Glutamatergic neuron (in vitro differentiated cells): ENCODE data around the gene CA4. TPM values are rescaled to one million over a fixed set of nuclear protein-coding genes. Genes with fewer than 3 reads are reported as not detected.

ENCODE experiments used
- DNase-seq: peaks from one replicate; pipeline ENCODE4 v3.0.0; 2022
- H3K27ac Mint-ChIP-seq: one replicate; pipeline ENCODE4 v1.8.0; 2020; ENCODE audit warnings: mild to moderate bottlenecking, mixed read lengths, inconsistent platforms; ENCODE audit not compliant: unreplicated experiment
- H3K27me3 Mint-ChIP-seq: one replicate; pipeline ENCODE4 v1.8.0; 2020; ENCODE audit warnings: mild to moderate bottlenecking, moderate library complexity, mixed read lengths, inconsistent platforms; ENCODE audit not compliant: unreplicated experiment
- H3K36me3 Mint-ChIP-seq: one replicate; pipeline ENCODE4 v1.8.0; 2020; ENCODE audit warnings: mild to moderate bottlenecking, mixed read lengths, inconsistent platforms; ENCODE audit not compliant: unreplicated experiment
- H3K4me1 Mint-ChIP-seq: one replicate; pipeline ENCODE4 v1.8.0; 2020; ENCODE audit warnings: mild to moderate bottlenecking, low read depth, mixed read lengths, inconsistent platforms; ENCODE audit not compliant: unreplicated experiment
- H3K4me3 Mint-ChIP-seq: one replicate; pipeline ENCODE4 v1.8.0; 2020; ENCODE audit warnings: mild to moderate bottlenecking, mixed read lengths, inconsistent platforms; ENCODE audit not compliant: unreplicated experiment
- H3K9me3 Mint-ChIP-seq: one replicate; pipeline ENCODE4 v1.8.0; 2020; ENCODE audit warnings: mild to moderate bottlenecking, moderate library complexity, mixed read lengths, inconsistent platforms; ENCODE audit not compliant: unreplicated experiment
- total RNA-seq: library from RNA; stranded (reverse); fragmentation: NEBNext Ultra II Directional; extraction: Animal tissue kit (Norgen Biotek cat#: 25700); gene quantifications from one replicate; pipeline ENCODE4 v1.2.1, GENCODE V29; 2021; ENCODE audit not compliant: unreplicated experiment
- TF ChIP-seq, protein P1 (sequence below): fragments of 200-600 bp; sonication (generic); IDR thresholded peaks from one replicate; pipeline ENCODE4 v1.5.0; 2021; ENCODE audit not compliant: partially characterized antibody, unreplicated experiment

Gene CA4
- total RNA-seq, 1 donor from 2014 or later: 0.98 TPM

DNA sequence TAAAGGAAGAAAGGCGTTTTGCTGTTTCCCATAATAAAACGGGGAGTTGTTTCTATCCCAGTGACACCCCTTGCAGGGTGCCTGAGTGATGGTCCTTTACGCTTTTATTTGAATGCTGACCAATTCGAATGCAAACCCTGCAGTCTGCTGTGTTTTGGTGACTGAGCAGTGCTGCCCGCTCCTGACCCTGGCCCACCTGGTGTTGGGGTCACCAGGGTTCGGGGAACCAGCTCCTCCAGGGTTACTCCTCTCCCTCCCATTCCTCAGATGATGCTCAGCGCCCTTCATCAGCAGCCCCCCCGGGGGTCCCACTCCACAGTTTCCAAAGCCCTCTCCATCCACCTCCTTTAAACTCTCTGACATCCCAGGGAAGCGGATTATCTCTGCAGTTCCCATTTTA lies 6.0 kb downstream of the CA4 start:
- H3K4me1 Mint-ChIP-seq: peaks cover 25% of the 10 kb centered on the region

DNA sequence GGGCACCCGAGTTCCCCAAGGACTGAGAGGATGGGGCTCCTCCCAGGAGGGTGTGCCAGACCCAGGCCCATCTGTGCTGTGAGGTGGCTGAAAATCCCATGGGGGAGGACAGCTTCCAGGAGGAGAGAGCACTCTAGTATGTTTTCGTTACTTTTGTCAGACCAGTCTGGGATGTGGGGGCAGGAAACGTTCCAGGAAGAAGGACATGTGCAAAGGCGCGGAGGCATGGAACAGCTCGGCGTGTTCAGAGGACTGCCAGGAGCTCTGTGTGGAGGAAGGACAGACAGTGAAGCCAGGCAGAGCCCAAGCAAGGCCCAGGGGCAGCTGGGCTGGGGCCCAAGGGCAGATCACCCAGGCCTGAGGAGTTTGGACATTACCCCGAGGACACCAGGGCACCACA lies 7.0 kb downstream of the CA4 start:
- TF ChIP-seq, protein P1, sequence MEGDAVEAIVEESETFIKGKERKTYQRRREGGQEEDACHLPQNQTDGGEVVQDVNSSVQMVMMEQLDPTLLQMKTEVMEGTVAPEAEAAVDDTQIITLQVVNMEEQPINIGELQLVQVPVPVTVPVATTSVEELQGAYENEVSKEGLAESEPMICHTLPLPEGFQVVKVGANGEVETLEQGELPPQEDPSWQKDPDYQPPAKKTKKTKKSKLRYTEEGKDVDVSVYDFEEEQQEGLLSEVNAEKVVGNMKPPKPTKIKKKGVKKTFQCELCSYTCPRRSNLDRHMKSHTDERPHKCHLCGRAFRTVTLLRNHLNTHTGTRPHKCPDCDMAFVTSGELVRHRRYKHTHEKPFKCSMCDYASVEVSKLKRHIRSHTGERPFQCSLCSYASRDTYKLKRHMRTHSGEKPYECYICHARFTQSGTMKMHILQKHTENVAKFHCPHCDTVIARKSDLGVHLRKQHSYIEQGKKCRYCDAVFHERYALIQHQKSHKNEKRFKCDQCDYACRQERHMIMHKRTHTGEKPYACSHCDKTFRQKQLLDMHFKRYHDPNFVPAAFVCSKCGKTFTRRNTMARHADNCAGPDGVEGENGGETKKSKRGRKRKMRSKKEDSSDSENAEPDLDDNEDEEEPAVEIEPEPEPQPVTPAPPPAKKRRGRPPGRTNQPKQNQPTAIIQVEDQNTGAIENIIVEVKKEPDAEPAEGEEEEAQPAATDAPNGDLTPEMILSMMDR: no peak
- DNase-seq: no peak
- H3K4me3 Mint-ChIP-seq: no peak overlapping the region
- peak overlapping the region; percentile 3 for H3K27ac Mint-ChIP-seq
- peaks cover 30% of the 10 kb centered on the region for H3K4me1 Mint-ChIP-seq
- peaks cover 12% of the 10 kb centered on the region for H3K27me3 Mint-ChIP-seq
- peaks cover 3% of the 10 kb centered on the region for H3K36me3 Mint-ChIP-seq
- peaks cover 6% of the 10 kb centered on the region for H3K9me3 Mint-ChIP-seq

More for the DNA sequence above, 6.0 kb downstream of the CA4 start:
- Mint-ChIP-seq H3K27ac (peak overlapping the region; percentile 18), H3K4me3 (peak overlapping the region; percentile 72), H3K9me3 (peaks cover 5% of the 10 kb centered on the region), H3K27me3 (peaks cover 18% of the 10 kb centered on the region), H3K36me3 (peaks cover 3% of the 10 kb centered on the region)
- DNase-seq: no peak
- TF ChIP-seq, protein P1: no peak

DNA sequence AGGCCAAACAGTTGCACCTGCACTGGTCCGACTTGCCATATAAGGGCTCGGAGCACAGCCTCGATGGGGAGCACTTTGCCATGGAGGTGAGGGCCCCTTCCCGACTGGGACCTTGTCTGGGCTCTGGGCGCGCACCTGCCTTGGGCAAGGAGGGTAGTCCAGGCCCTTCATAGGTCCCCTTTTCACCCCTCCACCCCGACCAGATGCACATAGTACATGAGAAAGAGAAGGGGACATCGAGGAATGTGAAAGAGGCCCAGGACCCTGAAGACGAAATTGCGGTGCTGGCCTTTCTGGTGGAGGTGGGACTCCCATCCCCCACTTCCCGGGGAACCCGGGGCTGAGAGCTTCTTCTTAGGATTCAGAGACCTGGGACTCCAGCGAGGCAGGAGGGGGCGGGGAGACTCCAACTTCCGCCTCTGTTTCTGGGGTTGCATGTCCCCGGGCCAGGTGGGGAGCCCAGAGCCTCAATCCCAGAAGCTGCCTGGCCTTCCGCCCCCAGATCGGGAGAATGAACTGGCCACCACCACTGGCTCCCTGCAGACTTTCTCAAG lies 7.8 kb downstream of the CA4 start:
- TF ChIP-seq, protein P1: no peak
- Mint-ChIP-seq H3K4me1 (peaks cover 35% of the 10 kb centered on the region), H3K4me3 (no peak overlapping the region), H3K9me3 (peaks cover 6% of the 10 kb centered on the region), H3K27ac (no peak overlapping the region), H3K36me3 (peaks cover 3% of the 10 kb centered on the region), H3K27me3 (peaks cover 14% of the 10 kb centered on the region)
- no peak for DNase-seq

DNA sequence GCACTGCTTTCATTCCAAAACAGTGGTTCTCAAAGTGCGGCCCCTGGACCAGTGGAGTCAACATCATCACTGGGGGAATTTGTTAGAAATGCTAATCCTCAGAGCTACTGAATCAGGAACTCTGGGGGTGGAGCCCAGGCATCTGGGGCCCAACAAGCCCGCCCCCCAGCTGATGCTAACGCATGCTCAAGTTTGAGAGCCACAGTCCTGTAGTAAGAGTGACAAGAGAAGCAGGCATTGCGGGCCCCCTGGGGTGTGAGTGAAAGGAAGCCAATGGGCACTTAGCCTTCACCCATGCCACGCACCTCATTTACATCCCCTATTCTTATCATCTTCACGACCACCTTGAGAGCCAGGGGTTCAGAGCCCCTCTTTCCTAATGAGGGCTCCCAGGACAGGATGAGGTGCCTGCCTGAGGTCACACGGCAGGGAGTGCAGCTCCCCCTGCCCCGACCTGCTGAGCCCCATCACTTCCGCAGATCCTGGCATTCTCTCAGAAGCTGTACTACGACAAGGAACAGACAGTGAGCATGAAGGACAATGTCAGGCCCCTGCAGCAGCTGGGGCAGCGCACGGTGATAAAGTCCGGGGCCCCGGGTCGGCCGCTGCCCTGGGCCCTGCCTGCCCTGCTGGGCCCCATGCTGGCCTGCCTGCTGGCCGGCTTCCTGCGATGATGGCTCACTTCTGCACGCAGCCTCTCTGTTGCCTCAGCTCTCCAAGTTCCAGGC lies 9.1 kb downstream of the CA4 start:
- Mint-ChIP-seq H3K27ac (no peak overlapping the region), H3K27me3 (peaks cover 14% of the 10 kb centered on the region), H3K36me3 (peaks cover 3% of the 10 kb centered on the region), H3K4me3 (no peak overlapping the region), H3K4me1 (peaks cover 36% of the 10 kb centered on the region), H3K9me3 (peaks cover 6% of the 10 kb centered on the region)
- DNase-seq: no peak
- TF ChIP-seq, protein P1: no peak

DNA sequence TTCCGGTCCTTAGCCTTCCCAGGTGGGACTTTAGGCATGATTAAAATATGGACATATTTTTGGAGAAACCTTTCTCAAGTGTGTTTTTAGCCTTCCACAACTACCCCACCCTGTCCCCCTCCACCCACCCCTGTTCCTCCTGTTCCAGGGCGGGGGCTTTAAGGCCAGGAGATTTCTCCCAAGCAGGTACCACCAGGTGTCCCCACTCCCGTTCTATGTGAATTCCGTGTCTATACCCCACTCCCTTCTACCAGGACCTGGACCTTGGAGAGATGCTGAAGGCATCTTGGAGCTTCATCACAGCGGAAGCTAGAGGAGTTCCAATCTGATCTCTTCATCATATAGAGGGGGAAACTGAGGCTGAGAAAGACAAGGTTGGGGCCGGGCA lies 9.7 kb downstream of the CA4 start:
- TF ChIP-seq, protein P1: no peak
- H3K4me1 Mint-ChIP-seq: peaks cover 36% of the 10 kb centered on the region
- peaks cover 6% of the 10 kb centered on the region for H3K9me3 Mint-ChIP-seq
- DNase-seq: no peak
- H3K27me3 Mint-ChIP-seq: peaks cover 13% of the 10 kb centered on the region
- H3K4me3 Mint-ChIP-seq: no peak overlapping the region
- peaks cover 3% of the 10 kb centered on the region for H3K36me3 Mint-ChIP-seq
- H3K27ac Mint-ChIP-seq: no peak overlapping the region
